NT2/D1 (cell line): ENCODE results near the gene CHN2.

Experiments
- DNase-seq: peaks from one replicate; pipeline ENCODE4 v3.0.0-alpha.2; 2011; ENCODE audit warnings: low read depth, low spot score
- H3K27me3 ChIP-seq: 2 replicates; pipeline ENCODE4 v1.6.0; 2011; ENCODE audit warnings: mild to moderate bottlenecking; ENCODE audit not compliant: insufficient read length, insufficient read depth
- H3K36me3 ChIP-seq: 2 replicates; pipeline ENCODE4 v1.6.1; 2011; ENCODE audit warnings: mild to moderate bottlenecking, low read length, mixed read lengths; ENCODE audit not compliant: insufficient read depth, insufficient read length
- H3K4me1 ChIP-seq: 2 replicates; pipeline ENCODE4 v1.5.1; 2011; ENCODE audit not compliant: insufficient read depth, insufficient read length
- H3K4me3 ChIP-seq: 2 replicates; pipeline ENCODE4 v1.5.1; 2011; ENCODE audit warnings: low read depth; ENCODE audit not compliant: insufficient read length
- H3K9ac ChIP-seq: 2 replicates; pipeline ENCODE4 v1.6.0; 2011; ENCODE audit warnings: low read depth; ENCODE audit not compliant: insufficient read length
- H3K9me3 ChIP-seq: 2 replicates; pipeline ENCODE4 v1.5.1; 2011; ENCODE audit warnings: mild to moderate bottlenecking, low read length; ENCODE audit not compliant: insufficient read depth
- SUZ12 ChIP-seq: IDR thresholded peaks from 2 replicates; pipeline ENCODE4 v1.6.1; 2011; ENCODE audit not compliant: insufficient read length, insufficient read depth; ENCODE audit errors: extremely low read depth
- YY1 ChIP-seq: IDR thresholded peaks from 2 replicates; pipeline ENCODE4 v1.6.1; 2011; ENCODE audit not compliant: insufficient read length, insufficient read depth
- ZNF274 ChIP-seq: IDR thresholded peaks from 2 replicates; pipeline ENCODE4 v1.6.1; 2011; ENCODE audit warnings: mild to moderate bottlenecking, low read depth, low read length

Gene CHN2

GRCh38 chr7:29468196-29468595 lies 273.6 kb downstream of the CHN2 start:
- H3K36me3 ChIP-seq: no peaks in the 10 kb centered on the region
- H3K4me3 ChIP-seq: no peak overlapping the region
- DNase-seq: no peak
- no peak overlapping the region for H3K9ac ChIP-seq
- H3K9me3 ChIP-seq: no peaks in the 10 kb centered on the region
- no peaks in the 10 kb centered on the region for H3K4me1 ChIP-seq
- no peaks in the 10 kb centered on the region for H3K27me3 ChIP-seq
- TF ChIP-seq YY1 (no peak), ZNF274 (no peak), SUZ12 (no peak)

GRCh38 chr7:29469281-29469680 lies 274.7 kb downstream of the CHN2 start:
- no peak for DNase-seq
- no peaks in the 10 kb centered on the region for H3K36me3 ChIP-seq
- H3K4me1 ChIP-seq: no peaks in the 10 kb centered on the region
- H3K9me3 ChIP-seq: no peaks in the 10 kb centered on the region
- H3K4me3 ChIP-seq: no peak overlapping the region
- no peak overlapping the region for H3K9ac ChIP-seq
- TF ChIP-seq YY1 (no peak), ZNF274 (no peak), SUZ12 (no peak)
- no peaks in the 10 kb centered on the region for H3K27me3 ChIP-seq

GRCh38 chr7:29469976-29470557 lies 275.5 kb downstream of the CHN2 start:
- Histone ChIP-seq H3K36me3 (no peaks in the 10 kb centered on the region), H3K9ac (no peak overlapping the region), H3K4me1 (no peaks in the 10 kb centered on the region), H3K9me3 (no peaks in the 10 kb centered on the region), H3K27me3 (no peaks in the 10 kb centered on the region), H3K4me3 (no peak overlapping the region)
- no peak for DNase-seq
- no peak for TF ChIP-seq YY1
- TF ChIP-seq ZNF274: no peak
- no peak for TF ChIP-seq SUZ12

- Histone ChIP-seq H3K4me3 (no peak overlapping the region), H3K27me3 (no peaks in the 10 kb centered on the region), H3K36me3 (no peaks in the 10 kb centered on the region), H3K4me1 (no peaks in the 10 kb centered on the region), H3K9ac (no peak overlapping the region), H3K9me3 (no peaks in the 10 kb centered on the region)
- DNase-seq: no peak
- no peak for TF ChIP-seq SUZ12
- no peak for TF ChIP-seq YY1
- TF ChIP-seq ZNF274: no peak
These were observed 277.0 kb downstream of the CHN2 start for GRCh38 chr7:29471444-29472138.

GRCh38 chr7:29476916-29477315 lies 282.3 kb downstream of the CHN2 start:
- TF ChIP-seq SUZ12: no peak
- no peak for TF ChIP-seq YY1
- TF ChIP-seq ZNF274: no peak
- Histone ChIP-seq H3K4me3 (no peak overlapping the region), H3K36me3 (no peaks in the 10 kb centered on the region), H3K9ac (no peak overlapping the region), H3K9me3 (no peaks in the 10 kb centered on the region), H3K27me3 (no peaks in the 10 kb centered on the region), H3K4me1 (no peaks in the 10 kb centered on the region)
- DNase-seq: no peak

- Histone ChIP-seq H3K4me3 (no peak overlapping the region), H3K36me3 (no peaks in the 10 kb centered on the region), H3K4me1 (no peaks in the 10 kb centered on the region), H3K27me3 (no peaks in the 10 kb centered on the region), H3K9ac (no peak overlapping the region), H3K9me3 (no peaks in the 10 kb centered on the region)
- no peak for DNase-seq
- TF ChIP-seq ZNF274 (no peak), YY1 (no peak), SUZ12 (no peak)
These were observed 283.7 kb downstream of the CHN2 start for GRCh38 chr7:29478226-29478625.

- Histone ChIP-seq H3K4me1 (no peaks in the 10 kb centered on the region), H3K27me3 (no peaks in the 10 kb centered on the region), H3K4me3 (no peak overlapping the region), H3K36me3 (no peaks in the 10 kb centered on the region), H3K9ac (no peak overlapping the region), H3K9me3 (no peaks in the 10 kb centered on the region)
- TF ChIP-seq ZNF274 (no peak), SUZ12 (no peak), YY1 (no peak)
- no peak for DNase-seq
These were observed 284.2 kb downstream of the CHN2 start for GRCh38 chr7:29478687-29479240.
